Ishikawa (cell line): Measurements from ENCODE around the gene ZNF653.
A peak's percentile ranks its signal among the peaks of the same experiment; 100 is the strongest.

Source experiments
- CEBPB ChIP-seq: IDR thresholded peaks from 2 replicates; pipeline ENCODE4 v1.6.1; 2012
- CREB1 ChIP-seq: IDR thresholded peaks from 2 replicates; pipeline ENCODE4 v1.6.1; 2012; ENCODE audit warnings: low read depth
- EGR1 ChIP-seq: IDR thresholded peaks from 2 replicates; pipeline ENCODE4 v1.6.1; 2012
- EP300 ChIP-seq: IDR thresholded peaks from 2 replicates; pipeline ENCODE4 v1.6.1; 2012; ENCODE audit warnings: borderline replicate concordance
- FOXM1 ChIP-seq: IDR thresholded peaks from 2 replicates; pipeline ENCODE4 v1.6.1; 2012; ENCODE audit warnings: low read depth, borderline replicate concordance
- NFIC ChIP-seq: IDR thresholded peaks from 2 replicates; pipeline ENCODE4 v1.6.1; 2012
- RAD21 ChIP-seq: IDR thresholded peaks from 2 replicates; pipeline ENCODE4 v1.6.1; 2012; ENCODE audit warnings: low read depth
- REST ChIP-seq: IDR thresholded peaks from 2 replicates; pipeline ENCODE4 v1.6.1; 2012; ENCODE audit warnings: low read depth, mild to moderate bottlenecking
- TAF1 ChIP-seq: IDR thresholded peaks from 2 replicates; pipeline ENCODE4 v1.6.1; 2012; ENCODE audit warnings: low read depth, mild to moderate bottlenecking
- TCF12 ChIP-seq: IDR thresholded peaks from 2 replicates; pipeline ENCODE4 v1.6.1; 2012; ENCODE audit warnings: low read depth
- TEAD4 ChIP-seq: IDR thresholded peaks from 2 replicates; pipeline ENCODE4 v1.6.1; 2012
- USF1 ChIP-seq: IDR thresholded peaks from 2 replicates; pipeline ENCODE4 v1.6.1; 2012
- YY1 ChIP-seq: IDR thresholded peaks from 2 replicates; pipeline ENCODE4 v1.6.1; 2012; ENCODE audit warnings: low read depth
- ZBTB7A ChIP-seq: IDR thresholded peaks from 2 replicates; pipeline ENCODE4 v1.6.1; 2012; ENCODE audit warnings: low read depth
- TF ChIP-seq, protein P1 (sequence below): IDR thresholded peaks from 2 replicates; pipeline ENCODE4 v1.6.1; 2012

The ZNF653 gene

DNA sequence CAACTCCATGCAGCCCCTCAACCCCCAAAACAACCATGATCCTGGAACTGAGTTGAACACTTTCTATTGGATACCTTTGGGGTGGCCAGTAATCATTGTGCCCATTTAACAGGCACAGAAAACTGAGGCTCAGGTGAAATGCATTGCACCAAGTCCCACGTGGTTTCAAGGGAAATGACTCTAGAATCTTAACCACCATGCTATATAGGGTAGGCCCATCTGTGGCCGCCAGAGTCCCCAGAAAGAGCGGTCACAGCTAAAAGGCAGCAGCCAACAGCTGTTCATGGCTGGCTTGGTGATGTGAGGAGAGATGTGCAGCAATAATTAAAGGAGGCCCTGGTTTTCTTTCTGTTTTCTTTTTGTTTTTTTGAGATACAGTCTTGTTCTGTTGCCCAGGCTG, 35.6 kb upstream of the ZNF653 start:
- no peak for TF ChIP-seq EP300
- TF ChIP-seq YY1, result no peak
- no peak for TF ChIP-seq TAF1
- TF ChIP-seq, protein P1, sequence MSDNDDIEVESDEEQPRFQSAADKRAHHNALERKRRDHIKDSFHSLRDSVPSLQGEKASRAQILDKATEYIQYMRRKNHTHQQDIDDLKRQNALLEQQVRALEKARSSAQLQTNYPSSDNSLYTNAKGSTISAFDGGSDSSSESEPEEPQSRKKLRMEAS, result no peak
- no peak for TF ChIP-seq RAD21
- TF ChIP-seq FOXM1, result no peak
- TF ChIP-seq REST, result no peak
- no peak for TF ChIP-seq EGR1

GRCh38 chr19:11540645-11541044, 35.0 kb upstream of the ZNF653 start:
- TF ChIP-seq TEAD4, result peak; percentile 59
- TF ChIP-seq NFIC, result 0 out of 2 replicates have a peak, but pooled peaks have one; percentile 23
- no peak for TF ChIP-seq EP300

GRCh38 chr19:11539495-11540365, 34.1 kb upstream of the ZNF653 start:
- no peak for TF ChIP-seq YY1
- TF ChIP-seq NFIC, result no peak
- no peak for TF ChIP-seq FOXM1
- TF ChIP-seq, protein P1, result no peak
- no peak for TF ChIP-seq CEBPB
- no peak for TF ChIP-seq TEAD4
- no peak for TF ChIP-seq TAF1
- no peak for TF ChIP-seq ZBTB7A
- no peak for TF ChIP-seq EP300
- TF ChIP-seq USF1, result no peak
- no peak for TF ChIP-seq TCF12

DNA sequence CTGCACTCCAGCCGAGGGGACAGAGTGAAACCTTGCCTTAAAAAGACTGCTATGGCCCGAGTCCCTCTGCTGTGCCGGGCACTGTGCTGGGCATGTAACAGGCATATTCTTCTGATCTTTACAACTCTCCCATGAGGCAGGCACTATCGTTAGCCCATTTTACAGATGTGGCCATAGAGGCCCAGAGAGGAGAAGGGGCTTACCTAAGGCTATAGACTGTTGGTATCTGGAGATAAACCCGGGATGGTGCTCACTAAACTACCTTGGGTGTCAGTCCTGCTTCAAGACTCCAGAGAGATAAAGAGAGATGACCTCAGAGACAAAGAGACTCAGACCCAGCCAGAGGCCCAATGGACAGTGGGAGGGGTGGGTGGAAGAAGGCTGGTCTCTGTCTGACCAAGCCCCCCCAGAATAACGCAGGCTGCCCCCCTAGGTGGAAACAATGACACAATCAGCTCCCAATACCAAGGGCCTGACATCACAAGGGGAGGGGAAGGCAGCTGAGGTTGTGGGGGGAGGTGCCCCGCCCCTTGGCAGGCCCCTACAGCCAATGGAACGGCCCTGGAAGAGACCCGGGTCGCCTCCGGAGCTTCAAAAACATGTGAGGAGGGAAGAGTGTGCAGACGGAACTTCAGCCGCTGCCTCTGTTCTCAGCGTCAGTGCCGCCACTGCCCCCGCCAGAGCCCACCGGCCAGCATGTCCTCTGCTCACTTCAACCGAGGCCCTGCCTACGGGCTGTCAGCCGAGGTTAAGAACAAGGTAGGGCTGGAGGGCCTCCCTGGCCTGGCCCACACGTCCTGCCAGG, 32.8 kb upstream of the ZNF653 start, which contains the start of gene CNN1:
CNN1 (plus strand) TSS at position 620 of the 805 bp plus-strand sequence; CDS start at position 697, 77 bp downstream.
- no peak for TF ChIP-seq FOXM1
- no peak for TF ChIP-seq TAF1
- peak; percentile 32; the same call in 1 of the 2 replicates for TF ChIP-seq TCF12
- TF ChIP-seq EGR1, result no peak
- no peak; the same call in 1 of the 2 replicates for TF ChIP-seq EP300
- TF ChIP-seq YY1, result no peak
- no peak for TF ChIP-seq USF1
- TF ChIP-seq, protein P1, result 0 out of 2 replicates have a peak, but pooled peaks have one; percentile 20
- no peak for TF ChIP-seq REST
- no peak for TF ChIP-seq NFIC
- peak; percentile 58; the same call in 1 of the 2 replicates for TF ChIP-seq ZBTB7A

GRCh38 chr19:11535792-11536595, 30.4 kb upstream of the ZNF653 start:
- TF ChIP-seq EP300, result peak; percentile 32; the same call in 1 of the 2 replicates
- no peak; the same call in 1 of the 2 replicates for TF ChIP-seq TEAD4
- peak; percentile 35; the same call in 1 of the 2 replicates for TF ChIP-seq NFIC
- TF ChIP-seq REST, result no peak
- no peak for TF ChIP-seq TCF12
- TF ChIP-seq YY1, result no peak
- TF ChIP-seq CEBPB, result no peak
- no peak for TF ChIP-seq FOXM1
- peak; percentile 20; the same call in 1 of the 2 replicates for TF ChIP-seq RAD21
- TF ChIP-seq CREB1, result peak; percentile 83
- TF ChIP-seq TAF1, result peak; percentile 27; the same call in 1 of the 2 replicates
- peak; percentile 56; the same call in 1 of the 2 replicates for TF ChIP-seq EGR1
- TF ChIP-seq, protein P1, result peak; percentile 43; the same call in 1 of the 2 replicates
- peak; percentile 87 for TF ChIP-seq ZBTB7A
